Fibroblast of skin of scalp (primary cell): ENCODE data around the gene WNK3.

Source experiments
- DNase-seq: peaks from one replicate; pipeline ENCODE4 v3.0.0-alpha.2; 2013

Gene WNK3

GRCh38 chrX:54238588-54238987, 119.3 kb downstream of the WNK3 start:
- DNase-seq, result no peak

- no peak for DNase-seq
Observed at GRCh38 chrX:54237014-54237413, 120.8 kb downstream of the WNK3 start.

GRCh38 chrX:54230435-54231148, 127.3 kb downstream of the WNK3 start:
- DNase-seq, result peak; percentile 51

DNA sequence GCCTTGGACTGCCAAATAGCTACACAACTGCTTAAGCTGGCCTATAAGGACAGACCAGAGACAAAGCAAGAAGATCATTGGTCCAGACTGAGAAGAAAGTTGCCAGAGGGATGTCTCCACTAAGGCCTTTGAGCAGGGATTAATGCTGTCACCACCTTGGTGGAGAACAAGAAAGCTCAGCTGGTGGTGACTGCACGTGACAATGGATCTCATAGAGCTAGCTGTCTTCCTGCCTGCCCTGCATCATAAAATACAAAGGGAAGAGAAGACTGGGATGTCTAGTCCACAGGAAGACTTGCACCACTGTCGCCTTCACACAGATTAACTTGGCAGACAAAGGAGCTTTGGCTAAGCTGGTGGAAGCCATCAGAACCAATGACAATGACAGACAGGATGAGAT, 134.3 kb downstream of the WNK3 start:
- DNase-seq, result peak; percentile 7

GRCh38 chrX:54213603-54214002, 144.2 kb downstream of the WNK3 start:
- DNase-seq, result no peak

DNA sequence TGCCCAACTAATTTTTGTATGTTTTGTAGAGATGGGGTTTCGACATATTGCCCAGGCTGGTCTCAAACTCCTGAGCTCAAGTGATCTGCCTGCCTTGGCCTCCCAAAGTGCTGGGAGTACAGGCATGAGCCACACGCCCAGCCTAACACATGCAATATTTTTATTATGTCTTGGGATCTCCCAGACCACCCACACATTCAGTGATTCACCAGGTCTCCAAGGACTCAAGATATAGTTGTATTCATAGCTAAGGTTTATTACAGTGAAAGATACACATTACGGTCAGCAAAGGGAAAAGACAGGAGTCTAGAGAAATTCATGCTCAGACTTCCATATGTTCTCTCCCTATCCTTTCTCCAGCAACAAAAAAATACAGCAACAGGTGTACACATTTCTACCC, 149.3 kb downstream of the WNK3 start:
- peak; percentile 72 for DNase-seq

- no peak for DNase-seq
Observed at GRCh38 chrX:54198262-54198661, 159.6 kb downstream of the WNK3 start.

- no peak for DNase-seq
Observed at GRCh38 chrX:54194982-54195588, 162.8 kb downstream of the WNK3 start.

DNA sequence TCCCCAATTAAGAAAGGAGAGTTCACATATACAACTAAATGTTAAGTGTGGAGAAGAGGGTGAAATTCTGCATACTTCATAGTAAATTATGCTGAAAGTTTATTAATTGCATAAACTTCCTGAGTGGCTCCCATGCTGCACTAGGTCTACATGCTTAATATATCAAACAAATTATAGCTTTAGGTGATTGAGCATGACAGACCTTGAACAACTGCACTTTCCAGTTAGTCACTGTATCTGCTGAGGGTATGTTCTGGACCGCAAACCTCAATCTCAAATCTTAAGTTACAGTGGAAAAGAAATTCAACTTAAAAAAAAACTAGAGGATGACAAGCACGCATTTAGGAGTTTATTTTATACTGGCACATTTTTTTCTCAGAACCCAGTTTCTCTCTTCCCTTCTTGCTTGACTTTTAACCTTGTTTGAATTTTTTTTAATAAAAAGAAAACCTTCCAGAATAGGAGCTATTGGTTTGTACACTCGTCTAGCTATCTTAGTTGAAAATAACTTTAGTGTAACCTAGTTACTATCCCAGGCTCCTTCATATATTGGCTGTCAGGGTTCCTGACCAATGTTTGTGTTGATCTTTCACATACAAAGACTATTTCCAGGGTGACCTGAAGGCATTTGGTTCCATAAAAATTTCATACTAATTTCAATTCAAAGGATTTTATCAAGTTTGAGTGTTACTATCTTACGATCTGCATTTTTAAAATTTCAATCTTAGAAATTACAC, 164.6 kb downstream of the WNK3 start:
- DNase-seq, result no peak

GRCh38 chrX:54184474-54184873, 173.4 kb downstream of the WNK3 start:
- DNase-seq, result no peak

DNA sequence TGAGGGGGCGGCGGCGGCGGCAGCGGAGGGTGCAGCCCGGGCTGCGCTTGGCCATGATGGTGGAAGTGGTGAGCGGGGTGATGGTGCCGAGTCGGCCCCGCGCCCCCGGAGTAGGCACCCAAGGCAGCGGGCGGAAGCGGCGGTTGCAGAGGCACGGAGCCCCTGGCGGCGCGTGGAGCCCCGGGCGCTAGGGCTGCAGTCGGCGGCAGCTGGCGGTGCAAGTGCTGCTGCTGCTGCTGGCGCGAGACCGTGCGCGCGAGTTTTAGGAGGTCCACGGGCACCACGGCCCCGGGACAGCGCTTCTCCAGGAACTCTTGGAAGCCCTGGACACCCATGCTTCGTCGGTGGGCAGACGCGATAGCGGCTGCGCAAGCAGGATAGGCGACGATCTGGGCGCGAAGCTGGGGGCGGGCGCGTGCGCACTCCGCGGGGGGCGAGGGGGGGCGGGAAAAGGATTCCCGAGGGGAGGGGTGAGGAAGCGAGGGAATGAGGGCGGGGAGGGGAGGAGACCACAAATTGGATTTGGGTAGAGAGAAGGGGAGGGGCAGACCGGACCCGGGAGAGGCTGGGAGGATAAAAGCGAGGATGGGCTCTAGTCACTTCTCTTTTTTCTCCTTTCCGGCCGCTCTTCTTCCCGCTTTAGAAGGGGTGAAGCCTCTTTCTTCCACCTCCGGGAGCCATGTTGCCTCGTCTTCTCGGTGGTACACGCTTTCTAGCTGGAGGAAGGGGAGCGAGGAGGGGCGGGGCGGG, 174.8 kb downstream of the WNK3 start, which contains the start of gene FAM120C:
TSS of gene FAM120C (minus strand) at position 391 of the 750 bp plus-strand sequence. CDS start at position 335, 56 bp downstream.
- DNase-seq, result peak; percentile 83

DNA sequence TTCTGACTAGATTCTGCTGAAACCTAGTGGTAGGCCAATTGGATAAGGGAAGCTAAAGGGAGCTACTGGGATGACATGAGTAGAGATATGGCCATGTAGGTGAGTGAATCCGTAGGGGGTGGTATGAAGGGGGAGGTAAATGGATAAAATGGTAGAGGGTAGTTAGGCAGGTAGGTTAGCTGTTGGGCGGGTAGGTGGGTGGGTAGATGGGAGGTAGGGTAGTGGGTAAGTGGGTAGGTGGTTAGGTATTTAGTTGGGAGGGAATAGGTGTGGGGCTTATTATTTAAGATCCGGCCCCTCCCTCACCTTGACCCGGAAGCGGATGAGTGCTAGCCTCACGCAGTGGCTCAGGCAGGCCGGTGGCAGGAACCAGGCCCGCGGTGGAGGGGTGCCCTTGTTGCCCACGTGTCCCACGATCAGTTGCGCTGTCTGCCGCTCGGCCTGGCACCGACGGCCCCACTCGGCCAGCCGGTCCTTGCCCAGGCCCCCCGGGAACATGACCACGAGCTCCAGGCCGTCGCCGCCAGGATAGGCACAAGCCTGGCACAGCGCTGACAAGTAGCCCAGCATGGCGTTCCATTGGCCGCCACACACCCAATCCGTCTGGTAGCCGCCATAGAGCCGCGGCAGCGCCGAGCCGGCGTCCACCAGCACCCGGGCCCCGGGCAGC, 175.5 kb downstream of the WNK3 start:
- DNase-seq, result peak; percentile 30

GRCh38 chrX:54181202-54181953, 176.5 kb downstream of the WNK3 start:
- no peak for DNase-seq

DNA sequence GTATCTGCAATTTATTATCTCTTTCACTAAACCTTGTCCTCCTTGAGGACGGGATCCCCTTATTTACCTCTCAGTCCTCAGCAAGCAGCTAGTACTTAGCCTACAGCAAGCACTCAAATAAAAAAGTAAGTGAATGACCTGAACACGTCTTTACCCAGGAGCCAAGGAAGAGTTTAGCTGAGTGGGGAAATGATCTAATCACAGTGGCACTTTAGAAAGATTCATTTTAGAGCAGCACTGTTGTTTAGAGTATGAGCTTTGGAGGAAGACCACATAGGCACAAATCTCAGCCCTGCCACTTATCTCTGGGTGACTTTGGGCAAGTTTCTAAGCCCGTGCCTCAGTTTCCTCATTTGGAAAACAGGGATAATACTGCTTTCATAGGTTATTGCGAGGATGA, 177.4 kb downstream of the WNK3 start:
- peak; percentile 27 for DNase-seq

- peak; percentile 85 for DNase-seq
Observed at GRCh38 chrX:54178100-54178940, 179.5 kb downstream of the WNK3 start.

DNA sequence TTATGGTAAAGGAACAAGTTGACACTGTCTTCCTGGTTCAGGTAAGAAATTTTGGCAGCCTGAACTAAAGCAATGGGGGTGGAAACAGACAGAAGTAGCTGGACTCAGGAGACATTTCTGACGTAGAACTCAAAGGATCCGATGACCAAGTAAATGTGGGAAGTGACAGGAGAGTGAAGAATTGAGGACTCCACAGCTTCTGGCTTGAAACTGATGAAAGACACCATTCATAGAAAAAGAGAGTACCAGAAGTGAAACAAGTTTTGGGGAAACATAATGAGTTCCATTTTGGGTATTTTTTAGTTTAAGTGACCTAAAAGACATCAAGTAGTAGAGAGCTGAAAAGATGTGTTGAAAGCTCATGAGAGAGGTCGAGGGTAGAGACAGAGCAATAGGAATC, 180.5 kb downstream of the WNK3 start:
- no peak for DNase-seq

DNA sequence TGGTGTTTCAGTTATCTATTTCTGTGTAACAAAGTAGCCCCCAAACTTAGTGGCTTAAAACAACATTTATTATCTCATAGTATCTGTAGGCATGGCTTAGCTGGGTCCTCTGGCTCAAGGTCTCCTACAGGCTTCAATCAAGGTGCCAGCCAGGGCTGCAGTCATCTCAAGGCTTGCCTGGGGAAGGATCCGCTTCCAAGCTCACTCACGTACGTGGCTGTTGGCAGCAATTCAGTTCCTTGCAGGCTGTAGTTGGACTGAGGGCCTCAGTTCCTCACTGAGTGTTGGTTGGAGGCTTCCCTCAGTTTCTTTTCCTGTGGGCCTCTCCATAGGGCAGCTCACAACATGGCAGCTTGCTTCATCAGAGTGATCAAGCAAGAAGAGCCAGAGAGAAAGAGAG, 184.1 kb downstream of the WNK3 start:
- no peak for DNase-seq

GRCh38 chrX:54172455-54172854, 185.4 kb downstream of the WNK3 start:
- no peak for DNase-seq

GRCh38 chrX:54171527-54172250, 186.2 kb downstream of the WNK3 start:
- DNase-seq, result peak; percentile 40

DNA sequence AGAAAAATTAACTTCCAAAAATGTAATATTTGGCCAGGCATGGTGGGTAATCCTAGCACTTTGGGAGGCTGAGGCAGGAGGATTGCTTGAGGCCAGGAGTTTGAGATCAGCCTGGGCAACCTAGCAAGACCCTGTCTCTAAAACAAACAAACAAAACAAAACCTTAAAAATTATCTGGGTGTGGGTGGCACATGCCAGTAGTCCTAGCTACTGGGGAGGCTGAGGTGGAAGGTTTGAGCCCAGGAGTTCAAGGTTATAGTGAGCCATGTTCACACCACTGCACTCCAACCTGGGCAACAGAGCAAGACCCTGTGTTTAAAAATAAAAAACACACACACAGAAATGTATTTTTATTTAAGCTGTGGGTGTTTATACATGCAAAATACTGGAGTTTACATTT, 186.8 kb downstream of the WNK3 start:
- no peak for DNase-seq
